NB4 (cell line): ENCODE results near the gene PTPRG.

Source experiments
- POLR2A ChIP-seq: IDR thresholded peaks from 2 replicates; pipeline ENCODE4 v1.6.1; 2011; ENCODE audit warnings: mild to moderate bottlenecking; ENCODE audit not compliant: insufficient read length; ENCODE audit errors: extremely low read depth
- TF ChIP-seq, protein P1 (sequence below): IDR thresholded peaks from one replicate; pipeline ENCODE4 v1.5.1; 2012; ENCODE audit warnings: low read depth, low read length

DNA sequence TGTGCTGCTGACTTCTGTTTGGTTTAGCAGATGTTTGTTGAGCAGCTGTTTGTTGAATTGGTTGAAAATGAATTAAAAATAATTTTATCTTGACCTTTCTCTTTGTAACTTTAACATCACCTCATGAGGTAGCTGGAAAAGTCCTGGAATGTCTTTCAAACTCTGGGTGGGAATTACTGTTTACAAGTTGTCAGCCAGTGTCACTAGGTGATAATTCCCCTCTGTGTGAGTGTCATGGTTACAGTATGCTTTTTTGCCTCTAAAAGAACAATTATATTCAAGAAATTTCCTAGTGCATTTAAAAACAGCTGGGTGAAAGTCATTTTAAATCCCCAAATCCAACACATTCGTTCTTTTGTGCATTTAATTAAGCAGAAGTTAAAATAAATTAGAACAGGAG, 113.2 kb downstream of the PTPRG start:
- TF ChIP-seq, protein P1, sequence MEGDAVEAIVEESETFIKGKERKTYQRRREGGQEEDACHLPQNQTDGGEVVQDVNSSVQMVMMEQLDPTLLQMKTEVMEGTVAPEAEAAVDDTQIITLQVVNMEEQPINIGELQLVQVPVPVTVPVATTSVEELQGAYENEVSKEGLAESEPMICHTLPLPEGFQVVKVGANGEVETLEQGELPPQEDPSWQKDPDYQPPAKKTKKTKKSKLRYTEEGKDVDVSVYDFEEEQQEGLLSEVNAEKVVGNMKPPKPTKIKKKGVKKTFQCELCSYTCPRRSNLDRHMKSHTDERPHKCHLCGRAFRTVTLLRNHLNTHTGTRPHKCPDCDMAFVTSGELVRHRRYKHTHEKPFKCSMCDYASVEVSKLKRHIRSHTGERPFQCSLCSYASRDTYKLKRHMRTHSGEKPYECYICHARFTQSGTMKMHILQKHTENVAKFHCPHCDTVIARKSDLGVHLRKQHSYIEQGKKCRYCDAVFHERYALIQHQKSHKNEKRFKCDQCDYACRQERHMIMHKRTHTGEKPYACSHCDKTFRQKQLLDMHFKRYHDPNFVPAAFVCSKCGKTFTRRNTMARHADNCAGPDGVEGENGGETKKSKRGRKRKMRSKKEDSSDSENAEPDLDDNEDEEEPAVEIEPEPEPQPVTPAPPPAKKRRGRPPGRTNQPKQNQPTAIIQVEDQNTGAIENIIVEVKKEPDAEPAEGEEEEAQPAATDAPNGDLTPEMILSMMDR, result no peak
- TF ChIP-seq POLR2A, result no peak
